ENCODE results near the gene CRIP1. TPM values are rescaled to one million over a fixed set of nuclear protein-coding genes. Genes with fewer than 3 reads are reported as not detected.

Gene CRIP1
- total RNA-seq, 1 donor from 2014 or later: 12.2 TPM

DNA sequence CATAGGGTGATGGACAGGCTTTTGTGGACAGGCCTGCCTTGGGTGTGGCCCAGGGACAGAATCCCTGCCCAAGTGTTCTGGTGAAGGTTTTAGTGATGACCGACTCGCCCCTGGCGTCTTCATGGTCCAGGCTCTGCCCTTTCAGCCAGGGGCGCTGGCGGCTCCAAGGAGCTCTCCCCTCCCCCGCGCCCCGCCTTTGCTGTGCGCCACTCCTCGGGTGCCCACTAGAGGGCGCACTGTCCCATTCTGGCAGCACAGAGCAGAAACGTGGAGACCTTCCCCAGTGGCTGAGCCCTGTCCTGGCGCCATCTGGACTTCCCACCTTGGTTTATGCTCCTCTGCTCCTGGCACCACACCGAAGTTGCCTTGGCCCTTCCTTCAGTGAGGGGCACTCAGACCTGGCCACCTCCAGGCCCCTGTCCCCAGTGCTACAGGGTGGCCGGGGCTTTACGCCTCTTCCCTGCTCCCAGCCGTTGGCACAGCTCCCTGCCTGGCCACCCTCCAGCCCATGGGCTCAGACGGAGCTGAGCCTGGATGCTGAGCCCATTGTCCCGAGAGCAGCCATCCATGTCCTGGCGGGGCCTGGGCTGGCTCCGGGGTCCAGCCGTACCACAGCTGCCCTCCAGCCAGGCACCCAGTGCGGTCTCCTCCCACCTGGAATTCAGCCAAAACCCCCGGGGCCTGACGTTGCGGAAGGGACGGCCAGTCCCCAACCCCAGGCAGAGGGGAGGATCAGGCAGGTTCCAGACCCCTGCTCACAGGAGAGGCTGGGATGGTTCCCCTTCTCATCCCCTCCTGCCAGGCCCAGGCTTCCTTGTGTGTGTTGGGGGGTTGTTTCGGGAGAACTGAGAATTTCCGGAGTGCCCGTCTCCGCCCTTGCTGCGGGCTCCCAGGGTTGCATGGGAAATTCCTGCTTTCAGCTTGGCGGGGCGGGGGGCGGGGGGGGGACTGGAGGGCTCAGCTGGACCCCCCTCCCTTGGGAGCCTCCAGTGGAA, 5.6 kb upstream of the CRIP1 start:
- DNase-seq (ENCODE audit: low read depth): peak; percentile 79

DNA sequence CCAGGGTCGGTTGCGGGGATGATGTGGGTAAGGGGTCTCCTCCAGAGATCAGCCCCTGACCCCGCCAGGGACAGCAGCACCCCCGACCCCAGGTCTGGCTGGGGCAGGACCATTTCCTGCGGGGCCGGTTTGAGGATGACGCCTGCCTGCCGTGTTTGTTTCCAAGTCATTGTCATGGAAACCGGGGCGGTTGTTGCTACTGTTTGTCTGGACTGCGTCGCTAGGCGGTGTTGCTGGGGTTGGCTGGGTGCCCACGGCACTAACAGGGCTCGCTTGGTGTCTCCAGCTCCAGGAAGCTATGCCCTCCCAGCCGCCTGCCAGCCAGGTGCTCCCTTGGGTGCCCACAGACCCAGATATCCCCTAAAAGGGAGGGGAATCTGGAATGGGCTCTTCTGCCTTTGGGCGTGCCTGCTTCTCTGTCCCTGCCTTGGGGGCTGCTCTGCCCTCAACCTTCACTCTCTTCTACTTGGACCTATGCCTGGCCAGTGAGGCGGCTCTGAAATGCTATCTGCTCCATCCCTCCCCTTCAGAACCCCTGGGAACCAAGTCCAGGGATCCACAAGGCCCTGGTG, 4.7 kb upstream of the CRIP1 start:
- peak; percentile 96 for DNase-seq (ENCODE audit: low read depth)

DNA sequence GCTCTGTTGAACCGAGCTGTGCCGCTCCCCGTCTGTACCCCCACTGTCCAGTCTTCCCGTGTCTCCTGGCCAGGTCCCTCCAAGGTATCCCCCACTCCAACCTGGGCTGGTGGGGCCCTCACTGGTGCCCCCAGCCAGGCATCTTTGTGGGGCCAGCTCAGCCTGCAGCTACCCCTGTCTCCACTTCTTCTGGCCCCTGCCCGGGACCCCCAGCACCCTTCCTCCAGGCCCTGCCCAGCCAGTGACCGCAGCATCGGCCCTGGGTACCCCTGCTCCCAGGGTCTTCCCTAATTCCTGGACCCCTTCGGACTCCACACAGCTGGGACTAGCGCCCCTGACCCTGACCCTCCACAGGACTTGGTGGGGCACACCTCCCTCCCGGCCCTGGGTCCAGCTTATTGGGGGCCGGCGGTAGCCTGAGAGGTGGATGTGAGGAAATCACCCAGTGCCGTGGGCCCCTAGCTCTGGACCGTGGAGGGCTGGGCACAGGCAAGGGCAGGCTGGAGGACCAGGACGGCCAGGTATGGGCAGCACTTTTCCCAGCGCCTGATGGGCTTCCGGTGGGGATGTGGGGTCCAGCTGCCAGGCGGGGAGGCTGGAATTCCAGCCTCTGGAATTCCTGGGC, 4.1 kb upstream of the CRIP1 start:
- no peak for DNase-seq (ENCODE audit: low read depth)

DNA sequence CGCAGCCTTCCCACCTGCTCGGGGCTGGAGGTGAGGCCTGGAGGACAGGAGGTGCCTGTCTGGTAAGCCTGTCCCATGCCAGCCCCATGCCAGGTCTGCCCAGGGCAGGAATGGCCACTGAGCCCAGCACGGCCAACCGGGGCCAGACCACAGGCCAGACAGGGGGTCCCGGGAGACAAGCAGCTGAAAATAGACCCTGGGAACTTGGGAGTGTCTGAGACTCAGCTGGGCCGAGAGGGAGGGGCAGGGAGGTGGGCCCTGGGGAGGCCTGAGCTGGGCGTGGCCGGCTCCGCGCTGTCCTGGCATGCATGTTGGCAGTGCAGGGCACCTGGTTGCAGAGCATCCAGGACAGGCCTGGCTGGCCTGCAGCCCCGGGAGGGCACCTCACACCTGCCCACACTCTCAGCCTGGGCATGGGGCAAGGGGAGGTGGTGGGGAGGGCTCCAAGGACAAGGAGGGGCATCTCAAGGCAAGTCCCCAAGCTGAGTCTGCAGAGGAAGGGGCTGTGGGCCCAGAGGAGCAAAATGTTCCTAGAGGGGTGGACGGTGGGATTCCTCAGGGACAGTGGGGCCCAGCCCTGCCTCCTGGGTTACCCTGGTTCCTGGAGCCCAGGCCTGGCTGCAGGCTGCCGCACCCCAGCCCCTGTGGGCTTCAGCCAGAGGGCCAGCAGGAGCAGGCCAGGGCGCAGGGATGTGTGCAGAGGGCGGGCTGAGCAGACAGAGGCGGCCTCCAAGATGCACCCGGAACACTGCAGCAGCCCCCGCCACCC, 3.2 kb upstream of the CRIP1 start:
- no peak for DNase-seq (ENCODE audit: low read depth)

DNA sequence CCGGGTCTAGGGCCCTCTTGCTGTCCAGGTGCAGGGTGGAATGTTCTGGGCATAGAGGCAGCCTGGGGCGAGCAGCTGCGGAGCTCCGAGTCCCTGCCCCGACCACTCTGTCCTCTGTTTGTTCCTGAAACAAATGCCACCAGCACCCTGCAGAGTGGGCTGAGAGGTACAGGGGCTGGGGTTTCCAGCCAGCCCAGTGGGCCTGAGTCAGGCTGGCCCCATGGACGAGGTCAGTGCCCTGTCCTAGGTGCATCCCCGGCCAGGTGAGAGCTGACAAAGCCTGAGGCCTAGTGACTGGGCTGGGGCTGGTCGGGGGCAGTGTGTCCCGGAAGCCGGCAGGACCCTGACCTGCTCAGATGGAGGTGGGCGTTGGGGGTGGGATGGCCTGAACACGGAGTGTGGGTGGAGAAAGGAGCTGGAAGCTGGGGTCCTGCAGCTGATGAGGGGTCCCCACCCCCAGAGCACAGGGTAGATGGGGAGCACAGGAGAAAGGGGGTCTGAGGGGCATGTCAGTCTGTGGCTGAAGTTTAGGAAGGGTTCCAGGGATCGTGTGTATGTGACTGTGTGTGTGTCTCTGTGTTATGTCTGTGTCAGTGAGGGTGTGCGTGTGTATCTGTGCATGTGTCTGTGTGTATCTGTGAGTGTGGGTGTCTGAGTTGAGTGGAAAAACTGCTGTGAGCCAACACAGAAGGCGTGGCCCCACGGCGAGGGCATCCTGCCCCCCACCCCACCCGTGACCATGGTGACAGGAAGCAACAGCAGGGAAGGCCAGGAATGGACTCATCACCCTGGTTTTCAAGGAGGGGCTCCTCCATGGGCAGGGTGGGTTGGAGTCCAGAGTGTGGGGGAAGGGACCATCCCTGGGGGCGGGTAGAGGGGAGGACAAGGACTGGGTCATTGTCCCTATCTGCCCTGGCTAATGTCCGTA, 2.4 kb upstream of the CRIP1 start:
- DNase-seq (ENCODE audit: low read depth): no peak

DNA sequence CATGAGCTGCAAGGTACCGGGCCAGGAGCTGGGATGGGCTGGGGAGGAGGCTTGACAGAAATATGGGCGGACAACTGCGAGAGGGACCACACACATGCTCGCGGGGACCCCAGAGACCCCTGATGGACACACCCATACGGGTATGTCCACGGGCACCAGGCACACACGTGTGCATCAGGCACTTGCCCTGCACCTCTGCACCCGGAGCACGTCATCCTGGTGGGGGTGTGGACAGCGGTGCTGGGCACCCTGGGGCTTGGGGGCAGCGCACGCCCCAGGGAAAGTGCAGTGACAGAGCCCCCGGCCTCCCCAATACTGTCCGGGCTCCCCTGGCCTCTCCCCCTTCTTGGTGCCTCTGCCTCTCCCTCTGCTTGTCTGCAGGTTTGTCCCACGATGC, 1.7 kb upstream of the CRIP1 start:
- DNase-seq (ENCODE audit: low read depth): no peak

DNA sequence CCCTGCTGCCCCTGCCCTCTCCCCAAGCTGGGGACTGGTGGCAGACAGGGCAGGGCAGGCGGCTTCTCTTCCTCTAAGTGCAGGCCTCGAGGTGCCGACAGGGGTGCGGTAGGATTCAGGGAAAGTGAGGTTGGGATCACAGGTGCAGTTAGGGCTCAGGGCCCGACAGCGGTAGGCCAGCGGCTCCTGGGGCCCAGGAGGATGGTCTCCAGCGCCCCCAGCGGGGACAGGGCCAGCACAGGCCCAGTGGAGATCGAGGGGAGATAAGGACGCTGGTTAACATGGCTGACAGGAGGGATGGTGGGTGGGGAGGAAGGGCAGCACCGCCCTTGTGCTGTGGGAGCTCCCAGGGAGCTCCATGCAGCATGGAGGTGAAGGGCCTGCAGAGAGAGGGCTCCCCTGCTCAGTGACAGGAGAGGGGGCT, 935 bp upstream of the CRIP1 start:
- DNase-seq (ENCODE audit: low read depth): no peak

DNA sequence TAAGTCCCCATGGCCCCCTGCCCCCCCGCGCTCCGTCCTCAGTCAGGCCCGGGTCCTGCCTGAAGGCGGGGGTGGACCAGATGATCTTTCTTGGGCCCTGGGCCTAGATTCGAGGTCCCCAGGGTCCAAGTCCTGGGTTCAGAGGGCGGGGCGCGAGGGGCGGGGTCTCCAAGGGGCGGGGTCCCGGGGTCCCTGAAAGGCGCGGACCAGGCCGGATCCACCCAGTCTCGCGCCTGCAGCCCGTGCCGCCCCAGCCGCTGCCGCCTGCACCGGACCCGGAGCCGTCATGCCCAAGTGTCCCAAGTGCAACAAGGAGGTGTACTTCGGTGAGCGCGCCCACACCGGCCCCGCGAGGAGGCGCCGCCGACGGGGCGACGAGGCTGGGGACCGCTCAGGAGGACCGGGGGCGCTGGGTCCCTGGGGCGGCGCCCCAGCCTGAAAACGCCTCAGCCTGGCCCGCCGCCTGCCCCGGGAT, 325 bp downstream of the CRIP1 start:
- DNase-seq (ENCODE audit: low read depth): no peak

DNA sequence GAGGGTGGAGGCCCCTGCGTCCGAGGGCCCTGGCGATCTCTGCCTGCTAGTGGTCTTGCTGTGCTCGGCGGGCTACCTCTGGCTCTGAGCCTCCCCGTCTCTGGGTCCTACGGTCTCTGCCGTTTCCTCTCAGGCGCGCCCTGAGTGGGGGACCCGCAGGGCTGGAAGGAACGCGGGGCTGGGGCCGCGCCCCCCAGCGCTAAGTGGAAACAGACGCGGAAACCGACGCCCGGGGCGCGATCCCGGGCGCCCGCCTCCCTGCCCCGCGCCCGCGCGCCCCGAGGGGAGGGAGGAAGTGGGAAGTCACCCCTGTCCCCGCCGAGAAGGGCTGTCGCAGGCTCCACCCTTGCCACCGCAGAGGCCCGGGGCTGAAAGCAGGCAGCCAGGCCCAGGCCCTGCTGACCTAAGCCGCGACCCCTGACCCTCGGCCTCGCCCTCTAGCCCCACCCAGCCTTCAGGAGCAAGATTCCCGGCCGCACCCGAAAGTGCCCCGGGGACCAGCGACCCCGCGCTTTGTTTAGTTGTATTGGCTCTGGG, 831 bp downstream of the CRIP1 start:
- DNase-seq (ENCODE audit: low read depth): no peak

DNA sequence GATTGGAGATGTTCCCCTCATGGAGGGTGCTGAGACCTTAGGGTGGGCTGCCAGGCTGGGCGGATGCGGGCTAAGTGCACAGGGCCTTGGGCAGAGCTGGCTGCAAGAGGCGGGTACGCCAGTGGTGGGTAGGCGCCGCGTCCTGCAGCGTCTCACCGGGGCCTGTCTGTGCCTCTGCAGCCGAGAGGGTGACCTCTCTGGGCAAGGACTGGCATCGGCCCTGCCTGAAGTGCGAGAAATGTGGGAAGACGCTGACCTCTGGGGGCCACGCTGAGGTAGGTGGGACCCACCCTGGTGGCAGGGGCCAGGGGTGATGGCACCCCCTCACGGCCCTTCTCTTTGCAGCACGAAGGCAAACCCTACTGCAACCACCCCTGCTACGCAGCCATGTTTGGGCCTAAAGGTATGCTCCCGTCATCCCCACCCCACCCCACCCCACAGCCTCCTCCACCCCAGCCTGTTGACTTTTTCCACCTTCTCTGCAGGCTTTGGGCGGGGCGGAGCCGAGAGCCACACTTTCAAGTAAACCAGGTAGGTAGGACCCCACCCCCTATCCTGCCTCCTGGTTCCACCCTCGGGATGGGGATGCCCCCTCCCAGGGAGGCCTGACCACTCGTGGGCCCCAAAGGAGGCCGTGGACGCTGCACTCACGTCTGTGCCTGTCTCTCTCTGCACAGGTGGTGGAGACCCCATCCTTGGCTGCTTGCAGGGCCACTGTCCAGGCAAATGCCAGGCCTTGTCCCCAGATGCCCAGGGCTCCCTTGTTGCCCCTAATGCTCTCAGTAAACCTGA, 1.5 kb downstream of the CRIP1 start:
- no peak for DNase-seq (ENCODE audit: low read depth)

DNA sequence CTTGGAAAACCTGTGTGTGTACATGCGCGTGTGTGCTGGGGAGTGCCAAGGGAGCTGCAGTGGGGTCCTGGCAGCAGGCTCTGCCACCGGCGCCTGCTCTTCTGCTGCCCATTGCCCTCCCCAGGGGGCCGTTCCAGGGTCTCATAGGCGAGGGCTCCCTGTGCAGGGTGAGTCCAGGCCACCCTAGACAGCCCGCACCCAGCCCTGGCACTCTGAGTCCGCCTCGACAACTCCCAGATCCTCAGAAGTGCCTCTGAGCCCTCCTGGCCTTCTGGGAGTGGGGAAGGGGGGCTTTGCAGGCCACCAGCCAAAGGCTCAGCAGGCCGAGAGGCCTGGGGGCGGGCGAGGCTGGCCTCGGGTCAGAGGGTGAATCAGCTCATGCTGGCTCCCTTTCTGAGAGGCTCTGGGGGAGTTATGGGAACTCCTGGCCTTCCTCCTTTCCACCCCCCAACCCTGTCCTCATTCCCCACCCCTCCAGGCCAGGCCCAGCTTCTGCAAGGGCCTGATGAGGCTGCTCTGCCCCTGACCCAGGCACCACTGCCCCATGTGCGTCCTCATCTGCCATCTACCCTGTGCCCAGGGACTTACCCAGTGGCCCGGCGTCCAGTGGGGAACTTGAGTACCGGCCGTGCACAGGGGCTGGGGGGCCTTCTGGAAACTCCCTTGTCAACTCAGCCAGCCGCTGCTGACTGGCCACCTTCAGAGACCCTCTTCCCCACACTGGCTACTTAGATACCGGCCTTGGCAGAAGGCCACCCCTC, 2.3 kb downstream of the CRIP1 start:
- no peak for DNase-seq (ENCODE audit: low read depth)

DNA sequence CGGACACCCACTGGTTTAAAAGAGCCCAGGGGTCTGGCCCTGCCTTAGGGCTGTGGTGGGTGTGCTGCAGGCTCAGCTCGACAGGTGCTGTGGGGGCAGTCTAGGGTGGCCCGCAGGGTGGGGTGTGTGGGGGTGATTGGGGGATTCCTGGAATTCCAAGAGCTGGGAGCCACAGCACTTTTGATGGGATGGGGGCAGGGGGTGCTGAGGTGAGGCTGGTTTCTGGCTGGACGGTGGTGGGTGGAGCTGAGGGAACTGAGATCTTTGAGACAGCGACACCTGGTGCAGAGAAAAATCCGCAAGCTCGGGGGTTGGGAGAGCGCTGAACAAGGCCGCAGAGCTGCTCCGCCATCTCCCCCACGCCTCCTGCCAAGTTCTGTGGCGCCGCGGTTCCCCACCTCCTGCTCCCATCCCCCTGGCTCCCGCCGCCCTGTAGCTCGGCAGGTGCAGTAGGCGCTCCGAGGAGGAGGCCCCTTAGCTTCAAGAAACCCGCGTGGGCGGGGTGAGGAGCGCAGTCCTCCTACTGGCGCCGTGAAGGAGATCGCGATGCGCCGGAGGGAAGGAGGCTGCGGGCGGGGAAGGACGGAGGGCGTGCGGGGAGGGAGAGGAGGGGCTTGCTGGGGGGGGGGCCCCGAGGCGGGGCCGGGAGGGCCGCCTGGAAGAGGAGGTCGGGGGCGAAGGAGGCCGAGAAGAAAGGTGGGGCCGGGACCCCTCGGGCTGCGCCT, 3.0 kb downstream of the CRIP1 start:
- peak; percentile 86 for DNase-seq (ENCODE audit: low read depth)

DNA sequence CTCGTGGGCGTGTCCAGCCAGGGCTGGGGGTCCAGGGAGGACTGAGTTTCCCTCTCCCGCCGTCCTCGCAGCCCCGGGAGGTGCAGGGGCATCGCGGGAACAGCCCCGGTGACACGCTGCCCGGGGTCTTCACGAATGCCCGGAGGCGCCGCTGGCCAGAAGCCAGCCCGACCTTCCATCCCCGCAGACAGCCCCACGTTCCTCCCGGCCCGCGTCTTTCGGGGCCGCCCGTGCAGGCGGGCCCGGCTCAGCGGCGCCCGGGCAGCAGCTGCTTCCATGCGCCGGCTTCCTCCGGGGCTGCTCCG, 3.5 kb downstream of the CRIP1 start:
- DNase-seq (ENCODE audit: low read depth): no peak

DNA sequence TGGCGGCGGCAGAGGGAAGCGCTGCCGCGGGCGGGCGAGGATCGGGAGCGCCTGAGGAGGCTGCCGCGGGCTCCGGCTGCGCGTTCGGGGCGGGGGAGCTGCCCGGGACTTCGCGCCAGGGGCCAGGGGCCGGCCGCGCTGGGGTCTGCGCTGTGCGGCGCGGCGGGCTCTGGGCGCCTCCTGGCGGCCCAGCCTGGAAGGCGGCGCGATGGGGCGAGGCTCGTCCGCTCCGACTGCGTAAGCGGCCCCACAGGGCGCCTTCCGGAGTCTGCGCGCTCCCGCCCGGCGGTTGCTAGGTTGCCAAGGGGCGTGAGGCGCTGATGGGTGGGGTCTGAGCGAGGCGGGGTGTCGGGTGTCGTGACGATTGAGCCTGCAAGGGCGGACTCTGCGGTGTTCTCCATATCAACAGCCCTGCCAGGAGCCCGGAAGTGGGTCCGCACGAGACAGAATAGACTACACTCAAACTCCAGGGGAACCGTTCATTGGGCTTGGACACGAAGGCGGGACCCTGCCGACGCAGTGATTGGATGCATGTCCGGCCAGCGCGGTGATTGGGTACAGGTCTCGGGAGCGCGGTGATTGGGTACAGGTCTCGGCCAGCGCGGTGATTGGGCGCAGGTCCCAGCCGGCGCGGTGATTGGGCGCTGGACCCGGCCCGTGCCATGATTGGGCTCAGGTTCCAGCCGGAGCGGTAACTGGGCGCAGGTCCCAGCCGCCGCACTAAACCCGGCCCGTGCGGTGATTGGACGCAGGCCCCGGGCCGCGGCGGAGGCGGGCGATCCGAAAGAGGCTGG, 4.1 kb downstream of the CRIP1 start, which contains the start of gene TEDC1:
Gene TEDC1, plus strand, starts transcription at position 675 of the 794 bp plus-strand sequence. CDS start 130 bp downstream, outside the sequence.
- DNase-seq (ENCODE audit: low read depth): peak; percentile 99

DNA sequence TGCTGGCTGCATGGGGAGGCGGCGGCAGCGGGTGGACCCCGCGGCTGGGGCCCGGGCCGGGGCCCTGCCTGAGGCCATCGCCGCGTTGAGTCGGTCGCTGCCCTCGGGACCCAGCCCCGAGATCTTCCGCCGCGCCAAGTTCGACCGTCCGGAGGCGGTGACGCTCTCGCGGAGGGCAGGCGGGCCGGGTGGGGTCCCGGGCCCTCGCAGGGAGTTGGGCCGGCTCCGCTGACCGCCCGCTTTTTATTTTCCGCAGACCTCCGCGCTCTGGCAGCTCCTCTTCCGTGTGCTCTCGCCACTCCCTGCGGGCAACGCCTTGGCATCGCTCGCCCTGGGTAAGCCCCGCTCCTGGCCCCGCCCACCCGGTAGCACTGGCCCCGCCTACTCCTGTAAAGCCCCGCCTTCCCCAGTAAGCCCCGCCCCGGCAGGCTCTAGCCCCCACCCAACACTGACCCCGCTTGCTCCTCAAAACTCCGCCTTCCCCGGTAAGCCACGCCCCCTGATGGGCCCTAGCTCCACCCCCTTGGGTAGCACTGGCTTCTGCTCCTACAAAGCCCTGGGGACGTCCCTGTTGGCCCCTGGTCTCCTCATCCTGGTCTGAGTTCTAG, 4.8 kb downstream of the CRIP1 start:
- no peak for DNase-seq (ENCODE audit: low read depth)

DNA sequence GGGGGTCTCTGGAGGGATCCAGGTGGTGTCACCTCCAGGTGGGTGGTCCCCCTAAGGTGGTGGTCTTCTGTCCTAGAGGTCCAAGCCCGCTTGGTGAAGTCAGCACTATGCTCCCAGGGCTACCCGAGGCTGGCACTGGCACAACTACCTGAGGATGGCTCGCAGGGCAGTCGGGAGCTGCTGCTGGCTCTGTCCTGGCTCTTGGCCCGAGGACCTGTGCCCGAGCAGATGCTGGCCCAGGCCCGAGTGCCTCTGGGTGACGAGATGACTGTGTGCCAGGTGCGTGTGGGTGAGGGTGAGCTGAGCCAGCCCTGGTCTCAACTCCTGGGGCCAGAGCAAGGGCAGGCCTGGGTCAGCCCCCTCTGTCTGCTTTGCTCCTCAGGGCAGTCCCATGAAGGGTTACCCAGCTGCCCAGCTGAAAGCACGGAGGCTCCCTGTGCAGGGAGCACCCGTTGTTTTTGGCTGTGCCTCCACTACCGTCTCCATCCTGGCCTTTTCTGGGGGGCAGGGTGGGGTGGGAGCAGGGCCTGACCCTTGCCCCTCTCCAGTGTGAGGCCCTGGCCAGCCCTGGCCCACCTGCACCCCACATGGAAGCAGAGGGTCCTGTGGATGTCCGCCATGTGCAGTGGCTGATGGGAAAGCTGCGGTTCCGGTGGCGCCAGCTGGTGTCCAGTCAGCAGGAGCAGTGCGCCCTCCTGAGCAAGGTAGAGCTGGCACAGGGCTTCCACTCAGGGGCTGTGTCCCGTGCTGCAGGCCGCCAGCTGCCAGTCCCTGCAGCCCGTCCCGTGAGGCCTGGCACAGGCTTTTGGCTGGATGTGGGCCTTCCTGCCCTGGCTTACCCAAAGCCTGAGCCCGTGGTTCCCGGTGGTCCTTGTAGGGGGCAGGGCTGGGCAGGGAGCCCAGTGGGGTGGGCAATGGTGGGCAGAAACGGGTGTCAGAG, 5.6 kb downstream of the CRIP1 start:
- no peak for DNase-seq (ENCODE audit: low read depth)
